Measurements from ENCODE around the gene ATG2B.
"Not testable (repeated sequence)": the region's sequence is repeated elsewhere in the genome, so short reads cannot be mapped to it uniquely, and the experiment has no call there.

ATG2B gene

DNA sequence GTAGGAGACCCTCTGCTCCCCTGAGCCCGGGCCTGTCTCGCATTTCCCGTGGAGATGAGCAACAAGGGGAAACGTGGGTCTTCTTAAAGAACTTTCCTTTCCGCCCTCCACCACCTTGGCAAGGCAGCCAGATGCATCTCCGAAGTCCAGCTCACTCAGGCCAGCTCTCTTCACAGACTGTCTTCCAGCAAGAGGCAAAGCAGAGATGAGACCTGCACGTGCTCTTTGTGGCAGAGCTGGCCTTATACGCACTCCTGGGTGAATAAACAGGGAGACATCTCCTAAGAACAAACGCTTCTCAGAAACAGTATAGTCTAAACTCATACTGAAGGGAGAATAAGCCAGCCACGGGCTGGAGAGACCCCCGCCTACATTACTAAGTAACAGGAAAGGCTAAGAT lies 108.5 kb downstream of the ATG2B start:
- no peak for DNase-seq (ENCODE audit: low read depth in 2 of 2)

DNA sequence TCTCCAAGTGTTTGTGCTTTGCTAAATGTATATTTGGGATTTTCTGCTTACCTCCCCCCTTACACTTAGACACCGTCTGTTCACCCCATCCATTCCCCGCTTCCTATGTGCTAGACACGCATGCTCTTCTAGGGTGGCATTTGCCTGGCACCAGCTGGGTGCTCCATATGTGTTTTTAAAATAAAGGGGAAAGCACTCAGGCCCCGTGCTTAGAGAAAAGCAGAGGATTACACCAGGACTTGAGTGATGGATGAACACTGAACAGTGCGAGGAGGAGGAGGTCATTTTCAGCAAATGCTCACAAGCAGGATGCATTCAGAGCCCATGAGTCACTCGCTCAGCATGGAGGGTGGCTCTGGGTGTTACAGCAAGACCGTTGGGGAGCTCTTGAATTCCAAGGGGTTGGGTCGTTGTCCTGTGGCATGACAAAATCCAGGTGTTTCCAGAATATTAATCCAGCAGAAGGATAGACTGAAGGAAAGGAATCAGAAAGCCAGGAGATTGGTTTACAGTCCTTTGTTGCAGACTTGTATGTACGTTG lies 110.1 kb downstream of the ATG2B start:
- no peak for DNase-seq (ENCODE audit: low read depth in 2 of 2)

DNA sequence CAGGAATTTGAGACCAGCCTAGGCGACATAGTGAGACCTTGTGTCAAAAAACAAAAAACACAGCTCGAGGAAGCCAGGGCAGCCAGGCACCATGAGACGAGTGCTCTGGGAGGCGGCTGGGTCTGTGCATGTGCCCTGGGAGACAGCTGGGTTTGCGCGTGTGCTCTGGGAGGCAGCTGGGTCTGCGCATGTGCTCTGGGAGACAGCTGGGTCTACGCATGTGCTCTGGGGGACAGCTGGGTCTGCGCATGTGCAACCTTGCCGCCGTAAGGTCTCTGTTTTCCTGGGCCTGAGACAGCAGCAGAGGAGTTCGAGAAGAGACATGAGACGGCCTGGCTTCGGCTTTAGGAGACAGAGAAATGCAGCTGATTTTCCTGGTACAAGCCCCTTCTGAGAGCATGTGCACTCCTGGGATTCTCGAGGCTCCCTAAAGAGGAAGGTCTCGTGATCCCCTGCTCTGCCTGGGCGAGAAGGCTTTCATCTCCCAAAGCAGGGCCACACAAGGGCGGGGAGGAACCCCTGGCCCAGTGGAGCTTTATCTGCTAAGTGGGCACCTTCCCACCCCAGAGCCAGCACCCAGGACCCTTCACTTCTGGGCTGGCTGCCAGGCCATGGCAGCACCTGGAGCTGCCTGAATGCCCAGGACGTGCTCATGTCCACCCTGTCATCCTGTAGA lies 110.7 kb downstream of the ATG2B start:
- DNase-seq (ENCODE audit: low read depth in 2 of 2): no peak

DNA sequence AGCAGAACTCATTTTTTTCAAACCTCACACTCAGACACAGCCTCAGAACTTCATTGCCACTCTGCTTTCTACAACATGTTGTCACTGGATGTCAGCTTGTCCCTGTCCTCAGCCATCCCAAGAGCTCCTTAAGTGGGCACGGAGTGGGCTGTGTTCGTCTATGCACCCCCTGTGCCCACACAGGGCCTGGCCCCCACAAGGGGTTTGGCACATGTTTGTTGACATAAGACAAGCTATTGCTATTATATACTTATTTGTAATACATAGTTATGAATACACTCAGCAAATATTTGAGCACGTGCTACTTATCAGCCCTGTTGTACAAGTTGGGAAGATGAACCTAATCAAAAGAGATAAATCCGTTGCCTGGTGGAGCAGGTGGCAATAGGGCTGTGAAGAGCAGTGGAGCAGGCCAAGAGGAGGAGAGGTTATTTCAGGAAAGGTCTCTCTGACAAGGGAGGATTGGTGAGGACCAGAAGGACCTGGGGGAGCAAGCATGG lies 111.4 kb downstream of the ATG2B start:
- no peak for DNase-seq (ENCODE audit: low read depth in 2 of 2)

DNA sequence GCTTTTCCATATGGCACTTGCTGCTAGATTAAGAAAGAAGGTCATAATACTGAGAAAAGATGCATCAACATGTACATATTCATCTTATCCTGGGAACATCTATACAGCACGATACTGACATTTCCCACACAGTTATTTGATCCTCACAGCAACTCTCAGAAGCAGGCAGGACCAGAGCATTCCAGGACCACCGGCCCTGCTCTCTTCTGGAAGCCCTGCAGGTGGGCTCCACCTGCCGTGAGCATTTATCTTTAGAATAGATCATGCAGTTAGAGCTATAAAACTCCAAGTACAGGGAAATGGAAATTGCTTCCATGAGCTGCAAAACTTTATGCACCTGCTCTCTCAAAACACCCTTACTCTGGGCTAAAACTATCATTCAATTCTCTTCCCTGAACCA lies 112.7 kb downstream of the ATG2B start:
- DNase-seq (ENCODE audit: low read depth in 2 of 2): no peak

DNA sequence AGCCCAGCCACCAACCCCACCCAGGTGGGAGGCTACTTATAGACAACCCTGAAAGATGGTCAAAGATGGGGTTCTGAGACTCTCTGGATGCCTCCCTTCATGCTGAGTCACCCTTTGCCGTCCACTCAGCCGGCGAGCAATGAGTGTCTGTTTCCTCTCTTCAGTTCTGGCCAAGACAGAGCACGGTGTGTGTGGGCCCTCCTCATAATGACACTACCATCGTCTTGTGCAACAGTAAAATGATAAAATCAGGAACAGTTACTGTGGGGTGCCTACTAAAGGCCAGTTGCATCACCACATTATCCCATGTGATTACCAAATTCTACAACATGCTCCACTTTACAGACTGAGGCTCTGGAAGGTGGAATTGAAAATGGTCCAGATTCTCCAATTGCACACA lies 114.1 kb downstream of the ATG2B start:
- no peak for DNase-seq (ENCODE audit: low read depth in 2 of 2)

DNA sequence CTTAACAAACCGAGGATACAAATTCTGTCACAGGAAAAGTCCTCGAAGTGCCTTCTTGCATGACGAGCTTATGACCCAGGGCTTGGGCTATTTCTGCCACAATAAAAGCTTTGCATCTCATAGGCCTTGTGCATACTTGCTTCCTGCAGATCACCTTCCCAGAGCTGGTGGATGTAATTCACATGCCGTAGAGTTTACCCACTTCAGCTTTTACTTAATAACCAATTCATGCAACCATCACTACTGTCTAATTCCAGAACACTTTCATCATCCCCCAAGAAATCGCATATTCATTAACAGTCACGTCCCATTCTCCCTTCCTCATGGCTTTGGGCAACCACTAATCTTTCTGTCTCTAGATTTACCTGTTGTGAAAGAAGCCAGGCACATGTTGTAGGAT lies 116.1 kb downstream of the ATG2B start:
- no peak for DNase-seq (ENCODE audit: low read depth in 2 of 2)

DNA sequence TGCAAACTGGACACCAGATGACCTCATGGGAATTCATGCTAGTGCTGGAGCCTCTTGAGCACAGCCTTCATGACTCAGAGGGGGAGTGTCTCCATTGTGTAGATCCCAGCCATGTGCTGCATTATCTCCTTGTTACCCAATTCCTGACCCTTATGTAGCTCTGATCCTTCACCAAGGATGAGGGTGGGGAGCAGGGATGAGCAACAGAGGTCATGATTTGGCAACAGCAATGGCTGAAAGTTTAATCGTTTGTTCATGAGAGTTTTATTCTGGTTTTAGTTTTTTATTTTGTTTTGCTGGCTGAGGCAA lies 116.6 kb downstream of the ATG2B start:
- no peak for DNase-seq (ENCODE audit: low read depth in 2 of 2)

DNA sequence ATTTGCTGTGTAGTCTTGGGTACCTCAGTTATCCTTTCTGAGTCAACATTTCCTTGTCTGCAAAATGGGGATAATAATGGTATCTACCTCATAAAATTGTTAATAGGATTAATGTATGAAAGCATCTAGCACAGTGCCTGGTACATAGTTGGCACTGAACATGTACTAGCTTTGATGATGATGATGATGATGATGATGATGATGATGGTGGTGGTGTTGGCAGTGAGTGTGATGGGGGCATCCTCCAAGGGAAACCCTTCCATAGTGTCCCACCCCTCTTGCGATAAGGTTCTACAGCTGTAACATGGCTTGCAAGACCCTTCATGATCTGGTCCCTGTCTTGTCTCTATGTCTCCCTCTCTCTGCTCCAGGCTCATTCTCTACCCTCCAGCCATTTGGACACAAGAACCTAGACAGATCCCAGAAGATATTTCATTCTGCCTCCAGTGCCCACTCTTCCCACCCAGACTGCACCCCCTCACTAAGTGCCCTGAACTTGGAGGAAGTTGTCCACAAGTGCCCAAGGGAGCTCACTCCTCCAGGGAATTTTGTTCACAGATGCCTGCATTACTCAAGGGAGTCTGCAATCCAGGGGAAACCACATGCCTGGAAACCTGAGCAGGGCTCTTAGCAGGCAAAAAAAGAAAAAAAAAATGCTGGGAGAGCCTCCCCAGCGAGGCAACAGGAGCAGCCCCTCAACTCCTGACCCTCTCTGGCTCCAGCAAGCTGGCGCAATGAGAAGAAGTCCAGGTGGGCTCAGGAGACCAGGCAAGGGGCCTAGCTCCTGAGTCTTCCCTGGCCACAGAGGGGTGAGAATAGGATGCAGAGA lies 117.2 kb downstream of the ATG2B start:
- no peak for DNase-seq (ENCODE audit: low read depth in 2 of 2)

DNA sequence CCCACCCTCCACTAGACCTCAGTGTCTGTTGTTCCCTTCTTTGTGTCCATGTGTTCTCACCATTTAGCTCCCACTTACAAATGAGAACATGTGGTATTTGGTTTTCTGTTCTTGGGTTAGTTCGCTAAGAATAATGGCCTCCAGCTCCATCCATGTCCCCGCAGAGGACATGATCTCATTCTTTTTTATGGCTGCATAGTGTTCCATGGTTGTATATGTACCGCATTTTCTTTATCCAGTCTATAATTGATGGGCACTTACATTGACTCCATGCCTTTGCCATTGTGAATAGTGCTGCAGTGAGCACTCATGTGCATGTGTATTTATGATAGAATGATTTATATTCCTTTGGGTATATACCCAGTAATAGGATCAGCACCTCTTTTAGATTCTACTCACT lies 118.1 kb downstream of the ATG2B start:
- DNase-seq (ENCODE audit: low read depth in 2 of 2): not testable (repeated sequence)

DNA sequence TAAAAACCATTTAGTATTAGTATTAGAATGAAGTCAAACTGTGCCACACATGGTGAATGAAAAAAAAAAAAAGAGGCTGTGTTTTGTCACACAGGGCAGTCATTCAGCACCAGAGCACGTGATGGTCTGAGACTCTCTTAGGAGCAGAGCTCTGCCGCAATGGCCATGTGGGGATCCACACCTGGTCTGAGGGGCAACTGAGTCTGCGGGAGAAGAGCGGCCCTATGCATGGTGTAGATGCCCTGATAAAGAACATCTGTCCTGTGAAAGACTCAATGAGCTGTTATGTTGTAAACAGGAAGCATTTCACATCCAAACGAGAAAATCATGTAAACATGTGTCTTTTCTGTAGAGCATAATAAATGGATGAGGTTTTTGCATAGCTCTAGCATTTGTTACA lies 119.4 kb downstream of the ATG2B start:
- DNase-seq (ENCODE audit: low read depth in 2 of 2): no peak

DNA sequence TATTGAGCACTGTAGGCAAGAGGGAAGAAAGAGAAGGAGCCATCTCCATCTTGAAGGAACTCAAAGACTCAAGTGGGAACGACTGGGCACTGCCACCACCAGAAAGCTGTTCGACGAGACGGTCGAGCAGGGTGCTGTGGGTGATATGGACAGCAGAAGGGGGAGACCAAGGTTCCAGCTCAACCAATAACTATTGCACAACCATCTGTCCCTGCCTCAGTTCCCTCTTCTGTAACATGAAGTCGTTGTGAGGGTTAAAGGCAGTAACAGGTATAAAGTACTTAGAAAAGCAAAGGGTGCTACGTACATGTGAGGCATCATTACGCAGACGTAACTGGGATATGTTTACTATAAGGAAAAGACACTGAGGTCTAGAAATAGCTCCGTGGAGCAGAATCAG lies 121.0 kb downstream of the ATG2B start:
- no peak for DNase-seq (ENCODE audit: low read depth in 2 of 2)

DNA sequence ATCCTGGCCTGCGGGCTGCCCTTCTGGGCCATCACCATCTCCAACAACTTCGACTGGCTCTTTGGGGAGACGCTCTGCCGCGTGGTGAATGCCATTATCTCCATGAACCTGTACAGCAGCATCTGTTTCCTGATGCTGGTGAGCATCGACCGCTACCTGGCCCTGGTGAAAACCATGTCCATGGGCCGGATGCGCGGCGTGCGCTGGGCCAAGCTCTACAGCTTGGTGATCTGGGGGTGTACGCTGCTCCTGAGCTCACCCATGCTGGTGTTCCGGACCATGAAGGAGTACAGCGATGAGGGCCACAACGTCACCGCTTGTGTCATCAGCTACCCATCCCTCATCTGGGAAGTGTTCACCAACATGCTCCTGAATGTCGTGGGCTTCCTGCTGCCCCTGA lies 122.5 kb downstream of the ATG2B start:
- DNase-seq (ENCODE audit: low read depth in 2 of 2): no peak

DNA sequence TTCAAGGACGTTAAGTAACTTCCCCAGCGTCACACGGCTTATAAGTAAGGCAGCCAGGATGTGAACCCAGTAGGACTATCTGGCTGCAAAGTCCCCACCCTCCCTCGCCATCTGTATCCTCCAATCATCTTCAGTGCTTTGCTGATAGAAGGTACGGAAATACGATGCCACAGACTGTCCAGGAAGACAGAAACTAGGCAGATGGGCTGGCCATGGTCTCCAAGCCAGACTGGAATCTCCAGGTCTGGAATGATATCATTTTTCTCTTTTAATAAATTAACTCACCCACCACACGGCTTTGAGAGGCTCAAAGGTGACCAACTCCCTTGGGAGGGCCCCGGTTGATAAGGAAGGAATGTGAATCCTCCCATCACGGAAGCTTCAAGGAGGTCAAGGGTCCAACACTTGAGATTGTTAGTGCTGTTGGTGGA lies 123.4 kb downstream of the ATG2B start:
- no peak for DNase-seq (ENCODE audit: low read depth in 2 of 2)

DNA sequence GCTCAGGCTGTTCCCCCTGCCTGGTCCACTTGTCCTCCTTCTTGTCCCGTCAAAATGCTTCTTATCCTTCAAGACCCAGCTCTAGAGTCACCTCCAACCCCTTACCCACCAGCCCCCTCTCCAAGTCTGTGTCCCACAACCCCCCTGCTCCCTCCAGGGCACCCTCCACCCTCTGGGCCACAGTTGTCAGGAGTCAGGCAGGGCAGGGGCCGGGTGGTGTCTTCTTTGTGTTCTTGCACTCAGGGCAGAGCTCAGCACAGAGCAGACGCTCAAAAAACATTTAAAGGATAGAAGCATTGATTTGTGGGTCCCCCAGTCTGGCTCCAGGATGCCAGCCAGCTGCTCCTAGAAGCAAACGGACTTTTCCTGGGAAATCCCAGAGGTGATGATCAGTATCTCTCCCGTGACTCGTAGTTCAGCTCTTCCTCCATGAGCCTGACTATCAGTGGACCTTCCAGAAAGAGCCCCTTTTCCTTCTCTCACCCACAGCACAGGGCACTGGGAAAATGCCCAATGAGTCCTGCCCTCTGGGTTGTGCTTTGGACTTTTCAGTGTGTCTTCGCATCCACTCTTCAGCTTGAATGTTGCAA lies 124.4 kb downstream of the ATG2B start:
- no peak for DNase-seq (ENCODE audit: low read depth in 2 of 2)

DNA sequence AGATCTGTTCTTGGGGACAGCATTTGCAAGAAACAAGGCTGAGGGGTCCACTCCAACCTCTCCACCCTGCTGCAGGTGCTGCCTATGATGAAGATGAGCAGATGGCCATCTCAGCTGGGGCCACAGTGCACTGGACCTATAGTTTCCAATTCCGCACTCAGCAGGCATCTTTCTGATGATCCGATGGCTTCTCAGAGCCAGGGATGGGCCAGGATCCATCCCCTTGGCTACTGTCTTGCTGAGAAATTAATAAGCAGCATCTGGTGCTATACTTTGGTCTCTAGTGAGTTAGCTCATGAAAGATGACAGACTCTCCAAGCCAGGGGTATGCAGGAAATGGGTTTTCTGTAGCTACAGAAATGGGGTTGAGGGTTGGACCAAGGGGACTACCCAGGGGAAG lies 125.5 kb downstream of the ATG2B start:
- no peak for DNase-seq (ENCODE audit: low read depth in 2 of 2)

DNA sequence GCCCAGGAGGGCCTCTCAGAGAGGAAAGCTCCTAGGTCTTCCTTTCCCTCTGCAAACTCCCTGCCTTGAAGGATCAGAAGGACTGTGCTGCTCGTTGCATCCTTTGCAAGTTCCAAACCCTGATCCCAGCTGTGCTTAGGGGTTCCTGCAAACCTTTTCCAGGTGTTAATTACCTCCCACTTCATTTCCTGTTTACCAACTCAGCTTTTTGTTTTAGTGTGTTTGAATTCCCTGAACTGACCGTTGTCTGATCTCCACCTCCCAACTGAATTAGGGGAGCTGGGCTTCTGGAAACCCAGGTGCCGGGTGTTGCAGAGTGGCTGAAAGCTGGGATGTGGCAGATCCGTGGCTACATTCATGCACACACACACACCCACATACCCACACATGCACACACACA lies 127.7 kb downstream of the ATG2B start:
- no peak for DNase-seq (ENCODE audit: low read depth in 2 of 2)

DNA sequence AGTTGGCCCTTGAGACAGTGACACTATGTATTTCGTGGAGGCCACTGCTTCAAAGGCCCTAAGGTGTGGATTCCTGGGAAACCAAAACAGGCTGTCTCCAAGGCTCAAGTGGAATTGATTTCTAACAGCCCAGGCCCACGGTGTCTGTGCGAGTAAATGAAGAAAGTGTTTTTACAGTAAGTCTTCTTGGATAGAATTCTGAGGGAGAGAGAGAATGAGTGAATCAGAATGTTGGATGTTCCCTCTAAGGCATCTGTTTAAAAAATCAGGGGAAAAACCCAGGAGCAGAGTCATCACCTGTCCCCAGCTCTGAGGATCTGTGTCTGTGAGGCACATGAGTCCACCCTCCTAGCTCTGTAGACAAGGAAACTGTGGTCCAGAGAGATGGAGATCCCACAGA lies 129.5 kb downstream of the ATG2B start:
- no peak for DNase-seq (ENCODE audit: low read depth in 2 of 2)

DNA sequence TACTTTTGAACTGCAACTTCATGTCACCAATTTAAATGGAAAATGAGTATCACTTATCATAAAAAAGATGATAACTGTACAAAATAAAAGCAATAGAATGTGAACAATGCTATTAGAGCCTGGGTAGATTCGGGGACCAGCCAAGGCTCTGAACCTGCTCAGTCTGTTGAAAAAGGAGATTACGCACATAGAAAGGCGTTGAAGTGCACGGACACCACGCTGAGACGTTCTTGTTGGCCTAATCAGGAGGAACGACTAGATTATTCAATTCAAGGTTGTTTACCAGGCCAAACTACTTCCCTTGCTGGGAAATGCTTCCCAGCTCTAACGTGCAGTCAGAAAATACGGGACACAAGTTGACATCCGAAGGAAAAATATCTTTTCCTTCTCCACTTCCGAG lies 130.6 kb downstream of the ATG2B start:
- DNase-seq (ENCODE audit: low read depth in 2 of 2): no peak

DNA sequence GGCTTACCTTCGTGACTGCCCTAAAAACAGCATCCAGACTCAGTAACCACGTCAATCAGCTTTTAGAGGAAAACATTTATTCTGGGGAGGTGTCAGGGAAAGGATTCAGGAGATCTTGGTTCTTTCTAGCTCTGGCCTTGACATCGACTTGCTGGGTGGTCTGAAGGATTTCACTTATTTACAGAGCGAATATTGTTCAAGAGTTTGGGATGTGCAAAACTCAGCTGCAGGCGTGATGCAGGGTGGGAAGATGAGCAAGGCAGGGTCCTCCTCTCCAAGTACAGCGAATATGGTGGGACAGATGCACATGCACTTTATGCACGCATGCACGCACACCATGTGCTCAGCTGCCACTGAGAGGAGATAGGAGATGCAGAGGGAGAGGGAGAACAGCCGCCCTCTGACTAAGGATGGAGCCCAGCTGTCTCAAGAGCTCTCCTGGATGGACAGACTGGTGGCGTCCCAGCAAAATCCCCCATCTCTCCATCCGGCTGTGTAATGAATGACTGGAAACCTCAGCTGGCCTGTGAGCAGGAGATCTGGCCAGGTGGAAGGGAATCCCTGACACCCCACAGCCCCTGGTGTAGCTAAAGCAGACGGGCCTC lies 131.5 kb downstream of the ATG2B start:
- DNase-seq (ENCODE audit: low read depth in 2 of 2): no peak

DNA sequence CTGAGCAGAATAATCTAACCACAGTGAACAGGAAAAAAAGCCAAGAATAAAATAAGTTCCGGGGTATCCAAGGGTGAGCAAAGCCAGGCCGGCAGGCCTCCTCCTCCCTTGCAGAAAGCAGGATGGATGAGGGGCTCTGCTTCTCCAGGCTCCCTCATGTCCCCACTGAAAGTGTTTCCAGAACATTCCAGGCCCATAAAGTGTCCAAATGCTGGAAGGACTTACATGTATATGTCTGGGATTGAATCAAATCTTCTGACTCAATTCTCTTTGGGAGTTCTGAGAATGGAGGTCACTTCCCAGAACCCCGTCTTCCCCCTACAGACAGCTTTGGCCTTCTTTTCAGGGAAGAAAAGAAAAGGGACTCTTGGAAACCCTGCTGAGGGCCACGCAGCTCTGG lies 132.1 kb downstream of the ATG2B start:
- DNase-seq (ENCODE audit: low read depth in 2 of 2): no peak

DNA sequence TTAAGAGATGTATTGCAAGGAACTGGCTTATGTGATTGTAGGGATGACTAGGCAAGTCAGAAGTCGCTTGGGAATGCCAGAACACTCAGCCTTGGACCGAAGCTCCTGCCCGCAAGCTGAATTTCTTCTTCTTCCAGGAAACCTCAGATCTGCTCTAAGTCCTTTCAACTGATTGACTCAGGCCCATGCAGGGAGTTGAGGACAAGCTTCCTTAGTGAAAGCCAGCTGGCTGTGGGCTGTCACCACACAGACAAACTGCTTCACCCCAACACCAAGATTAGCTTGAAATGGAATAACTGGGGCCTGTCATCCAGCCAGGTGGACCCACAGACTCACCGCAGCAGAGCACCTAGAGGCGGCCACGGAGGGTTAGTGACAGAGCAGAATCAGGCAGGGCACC lies 133.8 kb downstream of the ATG2B start:
- no peak for DNase-seq (ENCODE audit: low read depth in 2 of 2)

Measured in stimulated activated CD4-positive, alpha-beta T cell treated with anti-CD3 and anti-CD28 coated beads, Interleukin-1b, Interleukin-23, amount 100 ng/mL, for 4 hours (primary cell).